NOMO-1 treated with DMSO at 0.1 percent for 48 hours (cell line): ENCODE results near the gene GPR4.
"Not testable (repeated sequence)": the region's sequence is repeated elsewhere in the genome, so short reads cannot be mapped to it uniquely, and the experiment has no call there.

Source experiments
- DNase-seq: peaks from one replicate; lab custom pipeline; 2025; ENCODE audit not compliant: unreplicated experiment; lab: John Stamatoyannopoulos, UW

GPR4 gene

DNA sequence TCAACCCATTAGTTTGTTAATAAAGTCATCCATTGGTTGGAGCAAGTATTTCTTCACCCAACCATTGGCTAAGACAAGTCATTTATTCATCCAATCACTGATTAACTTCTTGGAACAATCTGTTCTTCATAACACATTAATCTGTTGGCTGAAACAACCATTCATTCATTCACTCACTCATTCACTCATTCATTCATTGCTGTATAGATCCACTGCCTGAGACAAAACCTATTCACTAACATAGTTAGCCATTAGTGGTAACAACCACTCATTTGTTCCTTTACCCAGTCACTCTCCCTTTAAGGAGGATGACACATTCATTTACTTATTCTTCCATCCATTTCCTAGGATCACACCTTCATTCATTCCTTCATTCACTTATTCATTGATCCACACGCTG, 22.0 kb upstream of the GPR4 start:
- no peak for DNase-seq

- no peak for DNase-seq
Observed at GRCh38 chr19:45621976-45622503, 20.0 kb upstream of the GPR4 start.

GRCh38 chr19:45621389-45621788, 19.4 kb upstream of the GPR4 start:
- DNase-seq = no peak

DNA sequence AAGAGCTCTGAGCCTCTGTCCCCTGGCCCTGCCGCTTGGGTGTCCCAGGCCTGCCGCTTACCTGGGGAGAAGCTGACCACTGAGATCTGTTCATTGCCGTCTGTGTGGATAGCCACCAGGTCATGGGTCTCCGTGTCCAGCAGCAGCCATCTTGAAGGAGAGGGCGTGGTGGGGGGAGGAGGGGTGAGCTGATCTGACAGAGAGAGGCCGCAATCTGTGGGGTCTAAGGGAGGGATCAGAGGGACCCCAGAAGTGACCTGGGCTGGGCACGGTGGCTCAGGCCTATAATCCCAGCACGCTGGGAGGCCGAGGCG, 14.6 kb upstream of the GPR4 start:
- no peak for DNase-seq

DNA sequence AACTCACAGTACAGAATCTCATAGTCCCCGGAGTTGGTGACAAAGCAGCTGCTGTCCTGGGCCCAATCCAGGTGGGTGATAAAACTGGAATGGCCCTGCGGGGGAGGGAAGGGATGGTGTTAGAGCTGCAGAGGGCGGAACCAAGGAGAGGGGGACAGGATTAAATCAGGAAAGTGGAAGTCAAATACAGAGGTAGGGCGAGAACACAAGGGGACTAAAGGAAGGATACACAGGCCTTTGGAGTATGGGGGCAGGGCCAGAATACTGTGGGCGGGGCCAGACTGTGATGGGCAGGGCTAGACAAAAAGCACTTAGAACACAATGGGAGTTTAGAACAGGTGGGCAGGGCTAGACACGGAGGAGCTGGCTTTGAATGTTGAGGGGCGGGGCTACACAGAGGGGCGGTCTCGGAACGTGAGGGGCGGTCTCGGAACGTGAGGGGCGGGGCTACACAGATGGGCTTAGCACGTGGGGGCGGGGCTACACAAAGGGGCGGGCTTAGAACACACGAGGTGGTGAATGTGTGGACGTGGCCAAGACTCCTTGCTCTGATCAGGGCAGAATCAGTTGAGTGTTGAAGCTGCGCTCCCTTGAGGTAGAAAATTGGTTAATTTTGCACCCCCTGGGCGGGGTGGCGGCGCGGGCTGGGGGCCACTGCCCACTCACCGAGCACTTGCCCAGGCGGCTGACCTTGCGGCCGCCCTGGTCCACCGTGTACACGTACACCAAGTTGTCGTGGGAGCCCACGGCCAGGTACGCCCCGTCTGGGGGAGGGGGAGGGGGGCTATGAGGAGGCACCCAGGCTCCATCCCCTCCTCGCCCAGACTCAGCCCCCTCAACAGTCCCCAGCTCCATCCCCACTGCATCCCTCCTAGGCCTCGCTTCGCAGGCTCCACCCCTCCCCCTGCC, 14.0 kb upstream of the GPR4 start:
- DNase-seq = peak; percentile 61

- DNase-seq = not testable (repeated sequence)
Observed at GRCh38 chr19:45615056-45615455, 13.0 kb upstream of the GPR4 start.

DNA sequence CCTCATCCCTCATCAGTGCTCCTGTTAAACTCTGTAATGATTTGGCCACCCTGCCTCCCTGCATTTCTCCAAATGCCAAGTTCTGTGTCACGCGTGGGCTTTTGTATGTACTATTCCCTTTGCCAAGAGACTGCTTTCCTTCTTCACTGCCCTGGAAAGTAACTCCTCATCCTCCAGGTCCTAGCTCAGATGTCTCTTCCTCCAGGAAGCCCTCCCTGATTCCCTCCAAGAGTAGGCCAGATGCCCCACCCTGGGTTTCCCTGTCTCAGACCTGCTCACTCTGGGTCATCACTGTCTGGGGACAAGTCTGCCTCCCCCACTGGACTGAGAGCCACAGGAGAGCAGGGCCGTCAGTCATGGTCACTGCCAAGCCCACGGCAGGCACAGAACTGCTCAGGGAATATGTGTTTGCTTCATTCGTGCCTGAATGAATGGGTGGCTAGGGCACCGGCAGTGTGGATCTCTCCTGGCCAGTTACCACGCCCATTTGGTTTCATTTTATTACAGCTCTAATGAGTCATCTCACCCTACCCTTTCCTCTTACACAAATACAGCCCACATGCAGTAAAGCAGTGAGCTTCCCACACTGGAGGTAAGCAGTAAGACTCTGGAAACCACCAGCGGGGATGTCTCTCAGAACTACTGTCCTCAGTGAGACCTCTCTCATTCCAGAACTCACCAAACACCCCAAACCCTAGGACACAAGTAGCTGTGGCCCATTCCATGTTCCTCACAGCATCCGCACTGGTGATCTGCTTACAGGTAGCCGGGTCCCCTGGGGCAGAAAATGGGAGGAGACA, 12.1 kb upstream of the GPR4 start:
- peak; percentile 89 for DNase-seq

GRCh38 chr19:45608948-45609347, 6.9 kb upstream of the GPR4 start:
- DNase-seq = no peak

GRCh38 chr19:45607071-45608029, 5.3 kb upstream of the GPR4 start:
- DNase-seq = no peak

DNA sequence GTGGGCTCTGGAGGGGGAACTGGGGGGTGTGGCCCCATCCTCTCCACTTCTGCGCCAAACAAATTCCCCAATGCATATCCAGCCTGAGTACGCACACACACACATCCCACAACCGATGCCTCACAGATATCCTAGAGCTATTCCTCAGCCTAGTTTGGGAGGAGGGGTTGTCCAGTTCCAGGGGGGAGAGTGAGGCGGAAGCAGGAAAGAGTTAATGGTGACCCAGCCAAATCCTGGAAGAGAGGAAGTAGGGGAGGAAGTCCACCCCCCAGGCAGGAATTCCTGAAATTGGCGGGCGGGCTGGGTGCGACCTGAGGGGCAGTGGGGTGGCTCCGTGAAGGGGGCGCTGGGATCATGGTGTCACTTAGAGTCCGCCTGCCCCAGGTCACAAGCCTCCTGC, 897 bp downstream of the GPR4 start:
- no peak for DNase-seq

GRCh38 chr19:45600340-45600885, 1.6 kb downstream of the GPR4 start:
- no peak for DNase-seq

GRCh38 chr19:45599286-45599685, 2.7 kb downstream of the GPR4 start:
- no peak for DNase-seq

DNA sequence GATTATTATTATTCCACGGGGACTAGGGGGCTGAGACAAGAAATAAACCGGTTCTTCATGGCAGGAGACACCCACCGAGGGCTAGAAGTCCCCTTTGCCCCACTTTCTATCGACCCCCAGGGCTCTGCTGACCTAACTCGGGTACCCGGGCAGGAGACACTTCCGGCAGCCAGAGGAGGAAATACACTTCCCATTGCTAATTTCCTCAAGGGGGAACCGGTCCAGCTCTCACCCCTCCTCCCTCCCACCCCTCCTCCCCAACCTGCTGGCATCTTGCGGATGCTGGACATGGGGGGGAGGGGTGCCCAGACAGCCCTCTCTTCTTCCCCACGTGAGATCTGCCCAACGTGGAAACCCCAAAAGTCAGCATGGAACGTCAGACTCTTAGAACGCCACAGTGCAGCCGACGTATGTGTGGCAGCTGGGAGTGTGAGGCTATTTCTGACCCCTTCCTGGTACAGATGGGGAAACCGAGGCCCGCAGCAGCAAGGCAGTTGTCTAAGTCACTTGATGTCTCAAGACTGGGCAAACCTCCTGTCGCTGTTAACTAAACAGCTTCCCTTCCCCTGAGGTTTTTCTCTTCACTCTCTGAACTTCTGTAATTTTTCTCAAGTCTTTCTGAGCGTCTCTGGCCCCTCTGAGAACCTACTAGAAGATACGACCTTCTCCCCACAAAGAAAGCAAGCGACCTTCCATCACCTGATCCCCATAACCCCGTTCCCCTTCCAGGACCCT, 3.6 kb downstream of the GPR4 start:
- DNase-seq = peak; percentile 42

- DNase-seq = no peak
Observed at GRCh38 chr19:45597425-45598111, 4.4 kb downstream of the GPR4 start.

GRCh38 chr19:45595814-45596213, 6.2 kb downstream of the GPR4 start:
- no peak for DNase-seq

GRCh38 chr19:45593520-45593919, 8.5 kb downstream of the GPR4 start:
- no peak for DNase-seq

GRCh38 chr19:45592366-45592765, 9.6 kb downstream of the GPR4 start:
- no peak for DNase-seq

DNA sequence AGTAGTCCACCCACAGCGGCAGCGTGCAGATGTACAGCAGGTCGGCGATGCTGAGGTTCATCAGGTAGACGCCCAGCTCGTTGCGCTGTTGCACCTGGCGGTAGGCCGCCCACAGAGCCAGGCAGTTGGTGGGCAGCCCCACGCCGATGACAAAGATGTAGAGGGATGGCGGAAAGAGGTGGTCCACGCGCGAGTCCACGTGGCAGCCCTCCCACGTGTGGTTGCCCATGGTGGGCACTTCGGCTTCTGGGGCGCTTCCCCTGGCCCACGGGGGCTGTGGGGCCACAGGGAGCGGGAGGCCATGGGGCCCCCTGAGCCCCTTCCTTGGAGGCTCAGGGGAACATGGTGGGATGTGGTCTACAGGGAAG, 10.4 kb downstream of the GPR4 start:
- DNase-seq = no peak

DNA sequence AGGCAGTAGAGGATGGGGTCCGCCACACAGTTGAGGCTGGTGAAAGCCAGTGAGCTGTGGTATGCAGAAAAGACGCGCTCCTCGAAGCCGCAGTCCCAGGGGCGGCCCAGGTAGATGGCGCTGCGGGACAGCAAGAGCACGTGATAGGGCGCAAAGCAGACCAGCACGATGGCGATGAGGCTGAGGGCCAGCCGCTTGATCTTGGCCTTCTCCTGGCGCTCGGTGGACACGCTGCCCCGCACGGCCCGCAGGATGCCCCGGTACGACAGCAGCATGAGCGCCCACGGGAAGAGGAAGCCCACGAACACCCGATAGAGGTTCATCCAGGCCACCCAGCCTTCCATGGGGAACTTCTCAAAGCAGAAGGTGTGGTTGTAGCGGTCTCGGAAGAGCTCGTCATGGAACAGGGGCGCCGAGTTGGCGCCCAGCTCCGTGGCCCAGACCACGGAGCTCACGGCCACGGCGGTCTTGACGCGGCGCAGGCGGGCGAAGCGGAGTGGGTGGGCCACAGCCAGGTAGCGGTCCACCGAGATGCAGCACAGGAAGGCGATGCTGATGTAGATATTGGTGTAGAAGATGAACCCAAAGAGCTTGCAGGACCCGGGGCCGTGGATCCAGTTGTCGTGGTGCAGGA, 10.9 kb downstream of the GPR4 start:
- peak; percentile 23 for DNase-seq
